Measurements from ENCODE around the gene GPD2. TPM values are rescaled to one million over a fixed set of nuclear protein-coding genes. Genes with fewer than 3 reads are reported as not detected.
"Not testable (repeated sequence)": the region's sequence is repeated elsewhere in the genome, so short reads cannot be mapped to it uniquely, and the experiment has no call there.

GPD2 gene
- total RNA-seq, 1 experiment from 2014 or later = 114 TPM

DNA sequence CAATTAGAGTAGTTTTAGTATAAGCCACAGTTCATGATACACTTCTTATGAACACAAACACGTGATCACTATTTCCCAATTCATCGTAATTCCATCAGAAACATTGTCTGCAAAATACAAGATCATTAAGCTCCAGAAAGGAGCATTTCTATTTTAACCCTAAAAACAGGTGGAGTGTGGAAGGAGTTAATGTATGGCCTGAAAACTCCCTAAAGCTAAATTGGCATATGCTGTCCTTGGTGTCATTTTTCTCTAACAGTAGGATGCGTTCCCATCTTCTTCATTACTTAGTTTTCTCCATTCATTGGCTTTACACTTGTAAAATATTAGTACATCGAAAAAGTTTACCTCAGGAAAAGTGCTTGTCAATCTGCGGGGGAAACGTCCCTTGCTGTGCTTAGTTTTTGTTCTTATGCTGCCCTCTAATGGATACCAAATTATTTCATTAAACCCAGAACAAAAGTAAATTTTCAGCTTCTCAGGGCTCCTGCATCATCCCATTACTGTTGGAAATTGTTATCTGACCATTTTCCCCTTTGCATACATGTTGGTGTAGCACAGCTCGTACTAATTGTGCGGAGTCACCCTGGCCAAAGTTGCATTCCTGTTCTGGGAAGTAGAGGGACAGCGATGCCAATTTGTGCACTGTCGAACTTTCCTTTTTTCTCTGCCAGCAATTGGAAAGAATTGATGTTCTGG lies 153.4 kb downstream of the GPD2 start:
- DNase-seq (ENCODE audit: low read depth) = peak; percentile 51

- no peak for DNase-seq (ENCODE audit: low read depth)
Observed at GRCh38 chr2:156590085-156590739, 154.0 kb downstream of the GPD2 start.

DNA sequence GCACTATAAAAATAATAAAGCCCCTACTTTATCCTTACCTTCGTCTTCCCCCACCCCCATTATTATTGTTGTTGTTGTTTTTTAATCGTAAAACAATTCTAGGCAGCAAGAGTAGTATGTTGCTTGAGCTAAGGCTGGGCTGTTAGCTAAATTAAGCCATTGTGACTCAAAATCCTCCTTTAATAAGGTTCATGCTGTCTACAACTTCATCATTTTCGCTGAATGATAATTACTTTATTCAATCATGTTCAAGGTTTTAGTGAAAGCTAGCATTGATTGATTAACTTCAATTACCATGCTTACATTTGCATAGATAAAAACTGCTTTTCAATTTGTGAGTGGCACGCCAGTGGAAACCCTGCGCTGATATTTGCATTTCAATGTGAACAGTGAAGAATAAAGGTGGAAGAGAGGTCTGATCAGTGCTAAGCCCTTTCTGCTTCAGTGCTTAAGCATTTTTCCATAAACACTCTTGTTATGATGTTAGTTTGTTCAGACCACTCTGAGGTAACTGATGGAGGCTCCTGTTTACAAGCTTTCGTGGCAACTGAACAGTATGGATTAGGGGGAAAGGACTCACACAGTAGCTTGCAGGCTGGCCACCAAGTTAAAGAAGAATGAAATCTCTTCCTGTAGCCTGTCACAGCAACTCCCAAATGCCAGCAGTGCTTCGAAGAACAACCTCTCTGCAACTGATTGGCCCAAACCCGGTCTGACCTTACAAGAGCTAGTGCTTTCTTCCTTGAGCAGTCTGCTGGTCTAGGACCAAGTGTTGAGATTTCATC lies 156.8 kb downstream of the GPD2 start:
- no peak for DNase-seq (ENCODE audit: low read depth)

DNA sequence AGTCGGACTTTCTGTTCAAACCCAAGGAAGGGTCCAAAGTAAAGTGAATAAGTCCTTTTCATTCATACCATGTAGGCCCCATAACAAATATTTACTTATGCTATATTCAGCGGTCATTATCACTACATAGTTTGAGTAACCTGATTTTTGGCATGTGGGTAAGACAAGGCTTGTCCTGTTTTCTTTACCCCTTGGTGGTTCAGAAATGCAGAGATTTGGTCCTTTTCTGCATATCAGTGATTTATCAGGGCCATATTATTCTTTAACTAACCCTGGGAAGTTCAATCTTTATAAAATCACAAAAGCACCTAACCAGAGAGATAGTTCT lies 157.4 kb downstream of the GPD2 start:
- DNase-seq (ENCODE audit: low read depth) = no peak

DNA sequence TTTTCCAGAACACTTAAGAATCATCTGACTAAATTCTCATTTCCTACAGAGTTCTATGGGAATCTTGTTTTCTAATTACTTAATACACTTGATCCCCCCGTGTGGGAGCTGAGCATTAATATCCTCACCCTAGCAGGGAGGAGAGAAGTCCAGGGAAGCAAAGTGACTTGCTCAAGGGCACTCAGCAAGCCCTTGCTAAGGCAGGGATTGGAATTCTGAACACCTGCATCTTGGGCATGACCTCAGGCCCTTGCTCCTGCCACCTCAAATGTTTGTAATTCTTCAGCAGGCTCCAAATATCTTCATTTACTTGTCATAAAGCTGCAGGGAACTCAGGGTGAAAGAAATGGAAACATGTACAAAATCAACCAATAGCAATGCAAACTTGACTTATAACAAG lies 162.4 kb downstream of the GPD2 start:
- DNase-seq (ENCODE audit: low read depth) = no peak

DNA sequence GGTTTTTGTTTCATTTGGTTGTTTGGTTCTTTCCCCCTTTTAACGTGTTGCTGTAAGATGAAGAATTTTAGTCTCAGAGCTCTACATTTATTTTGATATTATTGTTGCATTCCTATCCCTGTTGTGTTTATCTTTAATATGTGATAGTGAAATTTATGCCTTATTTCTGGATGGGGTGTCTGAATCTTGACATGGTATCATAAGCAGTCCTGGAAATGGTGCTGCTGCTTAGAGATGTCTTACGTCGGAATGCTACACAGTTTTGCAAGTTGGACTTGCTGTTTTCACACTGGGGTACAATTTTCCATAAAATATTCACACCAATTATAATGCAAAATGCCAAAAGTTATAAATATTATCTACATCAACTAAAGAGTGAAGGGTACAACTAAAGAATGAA lies 164.0 kb downstream of the GPD2 start:
- DNase-seq (ENCODE audit: low read depth) = no peak

DNA sequence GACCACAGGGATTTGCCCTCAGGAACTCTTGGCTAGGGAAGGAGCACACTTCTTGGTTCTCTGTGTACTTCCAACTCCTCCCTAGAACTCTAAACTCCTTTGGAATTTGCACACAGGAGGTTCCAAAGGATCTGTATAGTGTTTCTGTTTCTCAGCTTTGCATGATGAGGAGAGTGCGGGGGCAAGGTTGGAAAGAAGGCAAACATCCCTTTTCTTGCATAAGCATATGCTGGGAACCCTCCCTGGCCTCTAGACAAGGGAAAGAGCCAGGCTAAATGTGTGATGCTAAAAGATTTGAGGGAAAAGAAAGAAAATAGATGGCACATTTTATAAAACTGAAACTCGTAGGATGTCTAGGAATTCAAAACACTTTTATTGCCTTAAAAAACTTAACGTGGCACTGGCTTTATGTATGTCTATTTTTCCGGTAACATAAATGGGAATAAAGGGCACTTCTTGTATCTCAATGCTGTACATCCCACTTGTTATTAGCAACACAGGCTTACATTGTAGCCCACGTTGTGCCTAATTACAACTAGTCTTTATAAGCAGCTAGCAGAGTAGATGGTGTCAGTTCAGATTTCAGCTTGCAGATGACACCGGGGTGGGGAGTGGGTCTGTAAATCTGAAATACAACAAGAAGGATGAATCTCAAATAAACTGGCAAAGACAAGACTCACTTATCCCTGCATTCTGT lies 165.8 kb downstream of the GPD2 start:
- DNase-seq (ENCODE audit: low read depth) = no peak

DNA sequence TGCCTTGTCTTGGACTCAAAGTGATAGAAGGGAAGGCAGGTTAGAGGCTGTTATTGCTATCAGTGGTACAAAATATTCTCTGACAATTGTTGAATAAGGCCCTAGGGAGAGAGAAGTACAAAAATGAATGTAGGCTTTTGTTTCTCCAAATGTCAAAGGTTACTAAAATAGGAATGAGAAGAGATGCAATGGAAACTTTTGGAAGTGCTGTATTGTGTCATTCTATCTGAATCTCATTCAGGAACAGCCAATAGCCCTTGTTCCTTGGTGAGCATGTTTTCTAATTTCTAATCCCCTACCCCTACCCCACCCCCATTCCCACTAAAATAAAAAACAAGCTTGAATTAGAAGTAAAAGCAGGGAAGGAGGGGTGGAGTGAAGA lies 166.4 kb downstream of the GPD2 start:
- no peak for DNase-seq (ENCODE audit: low read depth)

- DNase-seq (ENCODE audit: low read depth) = no peak
Observed at GRCh38 chr2:156615836-156616322, 179.7 kb downstream of the GPD2 start.

DNA sequence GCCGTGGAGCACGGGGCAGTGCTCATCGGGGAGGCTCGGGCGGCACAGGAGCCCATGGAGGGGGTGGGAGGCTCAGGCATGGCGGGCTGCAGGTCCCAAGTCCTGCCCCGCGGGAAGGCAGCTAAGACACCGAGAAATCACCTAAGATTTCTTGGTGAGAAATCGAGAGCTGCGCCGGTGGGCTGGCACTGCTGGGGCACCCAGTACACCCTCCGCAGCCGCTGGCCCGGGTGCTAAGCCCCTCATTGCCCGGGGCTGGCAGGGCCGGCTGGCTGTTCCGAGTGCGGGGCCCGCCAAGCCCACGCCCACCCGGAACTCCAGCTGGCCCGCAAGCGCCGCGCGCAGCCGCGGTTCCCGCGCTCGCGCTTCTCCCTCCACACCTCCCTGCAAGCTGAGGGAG lies 181.9 kb downstream of the GPD2 start:
- DNase-seq (ENCODE audit: low read depth) = not testable (repeated sequence)

GRCh38 chr2:156619021-156619539 lies 182.9 kb downstream of the GPD2 start:
- no peak for DNase-seq (ENCODE audit: low read depth)

GRCh38 chr2:156622491-156622890 lies 186.3 kb downstream of the GPD2 start:
- DNase-seq (ENCODE audit: low read depth) = no peak

DNA sequence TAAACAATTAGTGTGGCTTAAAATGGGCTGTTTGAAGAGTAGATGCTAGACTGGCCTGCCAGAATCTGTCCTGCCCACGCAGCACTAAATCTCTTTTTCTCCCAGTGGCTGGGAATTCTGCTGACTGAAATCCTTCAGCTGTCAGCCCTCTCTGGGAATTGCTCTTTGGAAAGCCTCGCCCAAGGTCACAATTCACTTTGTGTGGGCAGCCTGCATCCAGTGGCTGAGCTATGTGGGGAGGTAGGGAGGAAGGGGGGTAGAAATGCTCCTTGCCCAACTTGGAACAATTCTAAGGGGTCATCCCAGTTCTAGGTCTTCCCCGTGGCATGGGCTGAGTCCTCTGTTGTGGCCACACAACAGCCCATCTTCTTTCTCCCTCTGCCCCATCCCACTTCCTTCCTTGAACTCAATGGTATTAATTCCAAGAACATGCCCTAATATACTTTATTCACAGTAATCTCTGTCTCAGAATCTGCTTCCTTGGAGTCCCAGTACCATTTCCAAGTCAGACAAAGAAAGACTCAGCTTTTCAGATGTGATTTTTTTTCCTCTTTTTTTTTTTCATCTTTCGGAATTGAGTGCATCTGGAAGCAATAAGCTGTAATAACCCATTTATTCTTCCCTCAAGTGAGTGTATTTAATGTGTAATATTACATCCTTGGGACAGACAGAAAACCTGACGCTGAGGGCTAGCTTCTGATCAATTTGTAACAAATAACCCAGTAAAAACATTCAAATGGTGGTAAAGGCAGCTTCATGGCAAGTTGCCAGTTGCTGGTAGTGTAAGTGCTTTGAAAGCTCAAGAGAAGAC lies 189.4 kb downstream of the GPD2 start:
- DNase-seq (ENCODE audit: low read depth) = peak; percentile 2

DNA sequence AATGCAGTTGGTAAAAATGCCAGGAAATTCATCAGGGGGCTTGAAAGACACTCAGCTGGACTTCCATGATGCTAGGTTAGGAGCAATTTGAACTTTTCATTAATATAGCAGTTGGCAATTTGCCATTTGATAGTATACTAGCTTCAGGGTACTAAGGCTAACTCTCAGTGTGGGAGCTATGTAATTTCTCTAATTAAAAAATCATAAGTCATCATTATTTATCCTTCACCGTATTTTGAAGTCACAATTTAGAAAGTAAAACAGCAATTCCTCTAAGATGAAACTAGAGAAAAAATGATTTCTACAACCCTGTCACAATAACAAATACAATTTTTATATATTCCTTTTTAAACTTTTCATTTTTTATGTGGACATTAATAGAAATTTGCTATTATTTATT lies 190.8 kb downstream of the GPD2 start:
- no peak for DNase-seq (ENCODE audit: low read depth)

- DNase-seq (ENCODE audit: low read depth) = no peak
Observed at GRCh38 chr2:156630579-156631337, 194.6 kb downstream of the GPD2 start.

DNA sequence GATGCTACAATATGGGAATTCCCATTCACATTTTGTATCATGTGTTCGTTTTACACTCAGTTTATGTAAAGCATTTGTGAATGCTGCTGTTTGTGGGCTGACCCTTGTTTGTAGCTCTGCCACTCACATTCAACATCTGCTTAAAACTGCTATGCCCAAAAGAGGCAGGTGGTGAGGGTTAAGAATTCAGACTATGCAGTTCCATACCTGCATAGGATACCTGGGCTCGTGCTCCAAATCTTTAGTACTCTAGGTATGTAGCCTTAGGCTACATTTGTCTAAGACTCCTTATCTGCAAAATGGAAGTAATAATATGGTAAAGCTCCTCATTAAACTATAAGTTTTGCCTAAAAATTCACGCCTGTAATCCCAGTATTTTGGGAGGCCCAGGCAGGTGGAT lies 199.5 kb downstream of the GPD2 start:
- no peak for DNase-seq (ENCODE audit: low read depth)
